ENCODE data around the gene PACSIN1.

The PACSIN1 gene

DNA sequence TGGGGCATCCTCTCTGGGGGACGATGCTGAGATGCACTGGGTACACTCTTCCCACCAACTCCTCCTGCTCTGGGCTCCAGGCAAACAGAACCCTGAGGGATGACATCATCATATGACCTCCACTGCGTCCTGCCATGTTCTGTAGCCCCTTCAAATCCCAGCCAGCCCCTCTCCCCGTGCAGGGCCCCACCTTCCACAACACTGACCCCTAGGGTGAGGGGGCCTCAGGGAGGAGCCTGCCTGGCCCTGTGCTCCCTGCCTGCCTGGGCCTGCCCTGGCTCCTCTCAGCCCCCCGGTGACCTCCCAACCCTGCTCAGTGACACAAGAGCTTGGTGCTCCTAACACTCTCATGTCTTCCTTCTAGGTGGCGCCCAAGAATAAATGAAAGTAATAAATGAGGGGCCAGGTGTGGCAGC lies 99.9 kb downstream of the PACSIN1 start:
- DNase-seq, result no peak

DNA sequence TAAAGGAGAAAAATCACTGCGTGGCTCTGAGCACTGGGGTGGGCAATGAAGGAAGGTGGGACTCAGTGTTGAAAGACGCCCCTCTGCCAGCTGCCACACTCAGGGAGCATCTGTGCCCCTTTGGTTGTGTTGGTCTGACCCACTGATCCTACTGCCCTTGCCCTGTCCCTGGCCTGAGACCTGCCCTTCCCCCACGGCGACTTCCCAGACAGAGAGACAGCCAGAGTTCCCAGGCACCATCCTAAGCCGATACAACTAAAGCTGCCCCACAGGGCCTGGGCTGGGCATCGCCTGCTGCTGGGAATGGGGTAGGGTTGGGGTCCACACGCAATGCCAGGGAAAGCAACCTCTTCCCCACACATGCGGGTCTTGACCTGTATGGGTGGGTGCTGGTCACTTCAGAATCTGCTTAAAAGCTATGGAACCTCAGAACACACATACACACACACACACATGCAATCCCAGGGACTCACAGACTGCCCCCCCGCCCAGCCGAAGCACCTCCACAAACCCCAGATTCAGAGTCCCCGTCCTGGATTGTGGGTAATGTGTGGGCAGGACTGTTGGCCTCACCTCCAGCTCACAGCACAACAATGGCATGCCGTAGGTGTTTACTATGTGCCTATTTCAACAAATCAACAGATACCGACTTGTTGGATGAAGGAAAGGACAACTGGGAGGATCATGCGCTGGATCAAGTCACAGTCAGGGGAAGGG lies 101.1 kb downstream of the PACSIN1 start:
- no peak for DNase-seq

DNA sequence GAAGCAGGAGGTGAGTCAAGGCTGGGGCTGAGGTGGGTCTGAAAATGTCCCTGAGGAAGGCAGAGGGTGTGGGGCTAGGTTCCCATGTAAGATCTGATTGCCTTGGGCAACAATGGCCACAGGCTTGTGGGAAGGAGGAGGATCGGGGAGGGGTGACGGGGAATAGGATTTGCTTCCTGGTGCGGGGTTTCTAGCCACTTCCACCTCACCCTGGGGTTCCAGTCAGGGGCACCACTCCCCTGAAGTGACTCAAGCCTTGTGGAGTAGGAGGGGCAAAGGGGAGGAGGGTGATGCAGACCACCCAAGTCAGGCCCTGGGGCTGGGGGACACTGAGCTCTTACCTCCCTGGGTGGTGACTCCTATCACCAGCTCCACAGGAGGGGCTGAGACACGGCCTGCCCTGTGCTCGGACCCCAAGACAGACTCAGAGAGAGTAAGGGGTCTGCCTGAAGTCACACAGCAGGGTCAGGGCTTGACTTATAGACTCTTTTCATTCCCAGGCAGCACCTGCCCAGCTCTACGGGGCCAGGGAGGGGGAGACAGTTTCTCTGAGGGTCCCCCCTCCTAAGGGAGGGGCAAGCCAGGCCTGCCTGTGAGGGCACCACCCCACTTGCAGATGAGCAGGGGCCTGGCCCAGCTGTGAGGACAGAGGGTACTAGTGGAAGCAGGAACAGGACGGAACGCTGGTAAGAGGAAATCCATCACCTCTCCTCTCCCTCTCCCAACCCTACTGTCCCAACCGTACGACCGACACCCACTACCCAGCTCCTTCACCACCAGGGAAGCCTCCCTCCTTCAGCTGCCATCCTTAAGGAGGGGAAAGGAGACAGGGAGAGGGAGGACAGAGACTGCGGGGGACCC lies 102.7 kb downstream of the PACSIN1 start:
- DNase-seq, result no peak

DNA sequence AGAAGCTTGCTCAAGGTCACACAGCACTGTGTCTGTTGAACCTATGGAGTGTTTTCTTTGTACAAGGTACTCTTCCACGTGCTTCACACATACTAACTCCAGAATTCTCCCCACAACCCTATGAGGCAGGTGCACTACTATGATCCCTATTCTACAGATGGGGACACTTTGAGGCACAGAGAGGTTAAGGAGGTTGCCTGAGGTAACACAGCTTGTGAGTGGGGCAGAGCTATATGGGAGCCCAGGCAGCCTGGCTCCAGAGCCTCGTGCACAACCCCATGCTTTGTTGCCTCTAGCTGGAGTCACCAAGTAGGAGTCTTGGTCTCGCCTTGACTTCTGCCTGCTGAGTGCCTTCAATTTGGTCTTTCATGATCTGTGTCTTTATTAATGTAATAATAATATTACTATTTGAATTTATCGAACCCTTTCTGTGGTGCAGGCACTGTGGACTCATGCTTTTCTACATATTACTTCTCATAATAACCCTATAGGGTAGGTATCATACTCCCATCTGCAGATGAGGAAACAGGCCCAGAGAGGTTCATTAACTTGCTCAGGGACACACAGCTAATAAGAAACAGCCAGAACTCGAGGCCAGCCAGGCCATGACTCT lies 103.6 kb downstream of the PACSIN1 start:
- no peak for DNase-seq

DNA sequence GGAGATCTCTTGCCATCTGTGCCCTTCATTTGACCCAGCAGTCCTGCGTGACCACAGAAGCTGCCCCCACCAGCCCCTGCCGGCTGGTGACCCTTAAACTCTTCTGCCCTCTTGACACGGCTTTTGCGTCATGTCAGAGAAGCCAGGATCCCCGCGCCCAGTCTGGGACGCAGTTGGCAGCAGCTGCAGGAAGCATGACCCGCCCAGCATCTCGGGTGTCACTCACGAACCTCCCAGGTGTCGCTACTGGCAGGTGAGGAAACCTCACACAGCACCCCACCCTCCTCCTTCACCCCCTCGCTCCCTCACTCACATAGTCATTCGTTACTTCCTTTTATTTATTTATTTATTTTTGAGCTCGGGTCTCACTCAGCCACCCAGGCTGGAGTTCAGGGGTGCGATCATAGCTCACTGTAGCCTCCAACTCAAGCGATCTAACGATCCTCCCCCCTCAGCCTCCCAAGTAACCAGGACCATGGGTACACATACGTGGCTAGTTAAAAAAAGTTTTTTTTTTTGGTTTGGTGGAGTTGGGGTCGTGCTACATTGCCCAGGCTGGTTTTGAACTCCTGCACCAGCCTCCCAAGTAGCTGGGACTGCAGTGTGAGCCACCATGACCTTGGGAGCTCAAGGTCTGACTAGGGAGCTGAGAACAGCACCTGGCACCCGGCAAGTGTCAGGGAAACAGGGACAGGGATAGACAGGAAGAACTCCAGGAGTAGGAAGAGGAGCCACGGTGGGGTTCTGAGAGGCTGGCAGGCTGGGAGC lies 104.4 kb downstream of the PACSIN1 start:
- DNase-seq, result no peak

DNA sequence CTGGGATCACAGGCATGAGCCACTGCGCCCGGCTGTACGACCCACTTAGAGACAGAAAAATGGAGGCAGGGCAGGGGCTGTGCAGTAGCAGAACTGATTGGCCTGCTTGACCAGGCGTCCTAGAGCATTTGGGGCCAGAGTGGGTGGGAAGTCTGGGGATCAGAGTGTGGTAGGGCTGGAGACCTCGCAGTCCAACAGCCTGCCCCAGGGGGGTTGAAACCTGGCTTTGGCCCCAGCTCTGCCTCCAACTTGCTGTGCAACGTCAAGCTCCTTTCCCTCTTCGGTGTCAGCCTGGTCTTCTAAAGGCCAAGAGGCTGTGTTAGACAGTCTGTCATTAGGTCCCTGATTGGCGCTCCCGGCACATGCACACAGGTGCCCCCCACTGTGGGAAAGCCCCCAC lies 105.5 kb downstream of the PACSIN1 start:
- no peak for DNase-seq

DNA sequence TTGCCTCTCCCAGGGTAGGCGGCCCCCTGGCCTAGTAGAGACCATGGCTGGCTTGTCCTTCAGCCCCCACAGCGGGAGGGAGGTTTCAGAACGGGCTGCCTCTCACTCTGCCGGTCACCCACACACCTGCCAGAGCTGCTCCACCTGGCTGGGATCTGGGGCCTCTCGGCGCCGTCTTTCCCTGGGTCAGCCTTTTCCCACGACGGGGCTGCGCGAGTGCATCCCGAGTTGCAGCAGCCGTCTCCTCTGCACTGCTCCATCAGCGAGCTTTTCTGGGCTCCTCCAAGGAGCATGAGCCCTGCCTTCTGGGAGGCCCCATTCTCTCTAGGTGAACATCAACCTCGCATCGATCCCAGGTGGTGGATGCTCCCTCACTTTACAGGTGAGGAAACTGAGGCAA lies 106.1 kb downstream of the PACSIN1 start:
- DNase-seq, result no peak

DNA sequence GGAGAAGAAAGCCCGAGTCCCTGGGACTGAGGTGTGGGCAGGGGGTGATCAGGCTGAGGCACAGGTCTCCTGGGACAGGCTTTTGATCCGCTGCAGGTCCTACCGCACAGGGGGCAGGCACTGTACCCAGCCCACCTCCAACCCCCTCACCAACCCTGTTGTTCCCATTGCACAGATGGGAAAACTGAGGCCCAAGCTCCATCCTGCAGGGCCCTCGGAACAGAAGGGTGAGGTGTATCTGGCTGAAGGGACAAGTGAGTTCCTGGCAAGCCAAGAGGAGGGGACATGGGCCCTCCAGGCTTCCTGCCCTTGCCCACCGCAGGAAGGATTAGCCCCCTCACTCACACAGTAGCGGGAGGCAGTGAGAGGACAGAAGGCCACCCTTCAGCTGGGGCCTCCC lies 106.7 kb downstream of the PACSIN1 start:
- no peak for DNase-seq

DNA sequence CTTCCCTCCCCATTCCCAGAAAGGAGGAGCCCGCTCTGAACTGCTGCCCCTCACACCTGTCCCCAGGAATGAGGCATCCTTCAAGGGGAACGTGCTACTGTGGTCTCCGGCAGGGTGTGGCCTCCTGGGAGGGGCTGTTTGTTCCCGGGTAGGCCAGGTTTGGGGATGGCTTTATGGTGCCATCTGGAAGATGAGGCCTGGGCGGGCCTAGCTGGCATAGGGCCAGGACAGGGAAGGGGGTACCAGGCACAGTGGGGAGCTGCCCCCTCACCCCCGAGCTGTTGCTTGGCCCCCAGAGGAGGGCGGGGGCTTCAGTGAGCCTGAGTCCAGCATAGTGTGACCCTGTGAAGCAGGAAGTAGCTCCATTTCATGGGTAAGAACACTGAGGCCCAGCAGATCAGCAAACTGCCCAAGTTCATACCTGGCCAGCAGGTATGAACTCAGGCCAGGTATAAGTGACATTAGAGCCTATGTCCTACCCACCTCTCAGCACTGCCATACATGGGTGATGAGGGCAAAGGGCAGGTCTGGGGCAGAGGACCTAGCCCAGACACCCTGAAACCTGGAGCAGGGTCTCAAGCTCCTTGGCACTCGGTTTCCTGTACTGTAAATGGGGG lies 107.8 kb downstream of the PACSIN1 start:
- DNase-seq, result no peak

DNA sequence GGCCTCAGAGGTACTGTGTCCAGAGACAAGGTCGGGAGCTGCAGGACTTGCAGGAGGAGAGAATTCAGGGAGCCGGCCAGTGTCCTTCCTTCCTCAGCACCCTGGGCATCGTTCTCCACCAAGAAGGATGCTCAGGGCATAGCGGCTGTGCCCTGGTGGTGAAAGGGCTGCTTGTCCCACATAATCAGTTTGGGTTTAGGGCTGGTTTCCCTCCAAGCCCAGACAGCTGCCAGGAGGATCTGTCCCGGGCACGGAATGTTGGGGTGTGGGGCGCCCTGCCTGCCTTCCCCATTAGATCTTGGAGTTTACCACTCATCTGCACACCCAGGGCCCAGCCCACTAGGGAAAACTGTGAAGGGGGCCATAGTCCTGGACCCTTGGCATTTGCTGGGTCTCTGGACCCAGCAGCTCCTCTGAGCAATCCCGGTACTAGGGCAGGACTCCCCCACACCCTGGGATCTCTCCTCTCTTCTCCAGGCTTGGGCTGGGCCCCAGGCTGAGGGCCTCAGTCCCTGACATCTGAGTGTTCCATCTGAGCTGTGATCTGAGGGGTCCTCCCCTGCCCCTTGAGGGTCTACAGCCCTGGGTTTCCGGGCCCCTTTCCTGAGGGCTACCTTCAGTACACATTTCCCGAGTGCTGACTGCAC lies 108.9 kb downstream of the PACSIN1 start:
- DNase-seq, result no peak

DNA sequence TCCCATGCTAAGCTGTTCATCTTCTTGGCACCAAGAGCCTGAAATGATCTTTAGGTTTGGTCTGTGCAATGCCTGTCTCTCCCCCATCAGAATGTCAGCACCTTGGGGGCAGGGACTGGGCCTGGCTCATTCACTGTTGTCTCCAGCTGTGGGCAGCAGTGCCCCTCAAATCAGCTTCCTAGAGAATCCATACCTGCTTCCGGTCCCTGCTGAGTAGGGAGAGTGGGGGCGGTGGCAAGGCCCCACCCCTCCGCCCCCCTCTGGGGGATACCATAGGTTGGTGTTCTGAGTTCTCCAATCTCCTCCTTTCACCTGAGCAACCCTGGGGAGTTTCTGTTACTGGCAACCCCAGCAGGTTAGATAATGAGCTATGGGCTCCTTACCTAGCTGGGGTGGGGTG lies 109.5 kb downstream of the PACSIN1 start:
- no peak for DNase-seq

DNA sequence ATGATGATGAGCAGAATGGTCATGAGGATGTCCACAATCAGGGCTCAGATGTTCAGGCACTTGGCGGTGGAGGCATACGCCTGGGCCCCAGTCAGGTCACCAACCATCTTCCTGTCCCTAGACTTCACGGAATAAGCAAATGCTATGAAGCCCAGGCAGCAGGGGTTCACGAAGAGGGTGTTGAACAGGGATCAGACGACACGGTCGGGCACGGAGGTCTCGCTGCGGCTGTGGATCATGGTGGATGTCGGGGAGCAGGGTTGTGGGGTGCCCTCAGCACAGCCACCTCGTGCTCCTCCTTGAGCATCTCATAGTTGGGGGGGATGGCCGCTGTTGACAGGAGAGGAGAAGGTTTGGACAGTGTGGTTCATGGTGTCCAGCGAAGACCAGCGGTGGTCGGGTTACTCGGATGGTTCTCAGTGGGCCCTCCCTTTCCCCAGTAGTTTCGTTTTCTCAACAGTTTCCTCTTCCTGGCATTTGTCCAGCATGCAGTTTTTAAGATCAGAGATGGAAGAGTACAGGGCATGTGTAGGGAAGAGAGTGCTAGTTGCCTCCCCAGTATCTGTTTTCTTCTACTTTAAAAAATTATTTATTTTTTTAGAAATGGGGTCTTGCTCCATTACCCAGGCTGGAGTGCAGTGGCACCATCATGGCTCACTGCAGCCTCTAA lies 110.5 kb downstream of the PACSIN1 start:
- DNase-seq, result no peak

DNA sequence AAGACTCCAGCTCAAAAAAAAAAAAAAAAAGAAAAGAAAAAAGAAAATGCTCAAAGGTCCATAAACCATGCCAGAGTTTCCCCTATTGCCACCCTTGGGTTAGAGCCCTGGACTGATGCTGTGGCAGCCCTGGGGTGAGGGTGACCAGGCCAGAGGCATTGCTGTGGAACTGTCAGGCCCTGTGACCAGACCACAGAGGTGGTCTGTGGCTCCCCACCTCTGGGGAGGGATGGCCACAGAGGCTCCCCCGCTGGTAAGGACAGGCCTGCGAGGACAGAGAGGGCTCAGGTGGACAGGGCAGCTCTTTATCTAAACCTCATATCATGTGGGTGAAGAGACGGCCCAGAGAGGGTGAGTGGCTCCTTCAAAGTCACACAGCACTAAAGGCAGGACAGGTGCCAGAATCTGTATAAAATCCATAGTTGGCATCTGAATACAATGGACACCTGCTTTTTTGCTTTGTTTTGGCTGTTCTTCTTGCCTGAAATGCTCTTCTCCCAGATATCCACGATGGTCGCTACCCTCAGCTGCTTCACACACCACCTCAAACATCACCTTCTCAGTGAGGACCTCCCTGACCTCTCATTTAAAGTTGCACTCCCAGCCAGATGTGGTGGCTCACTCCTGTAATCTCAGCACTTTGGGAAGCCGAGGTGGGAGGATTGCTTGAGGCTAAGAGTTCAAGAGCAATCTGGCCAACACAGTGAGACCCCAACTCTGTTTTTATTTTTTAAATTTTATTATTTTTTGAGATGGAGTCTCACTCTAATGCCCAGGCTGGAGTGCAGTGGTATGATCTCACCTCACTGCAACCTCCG lies 112.8 kb downstream of the PACSIN1 start:
- no peak for DNase-seq

DNA sequence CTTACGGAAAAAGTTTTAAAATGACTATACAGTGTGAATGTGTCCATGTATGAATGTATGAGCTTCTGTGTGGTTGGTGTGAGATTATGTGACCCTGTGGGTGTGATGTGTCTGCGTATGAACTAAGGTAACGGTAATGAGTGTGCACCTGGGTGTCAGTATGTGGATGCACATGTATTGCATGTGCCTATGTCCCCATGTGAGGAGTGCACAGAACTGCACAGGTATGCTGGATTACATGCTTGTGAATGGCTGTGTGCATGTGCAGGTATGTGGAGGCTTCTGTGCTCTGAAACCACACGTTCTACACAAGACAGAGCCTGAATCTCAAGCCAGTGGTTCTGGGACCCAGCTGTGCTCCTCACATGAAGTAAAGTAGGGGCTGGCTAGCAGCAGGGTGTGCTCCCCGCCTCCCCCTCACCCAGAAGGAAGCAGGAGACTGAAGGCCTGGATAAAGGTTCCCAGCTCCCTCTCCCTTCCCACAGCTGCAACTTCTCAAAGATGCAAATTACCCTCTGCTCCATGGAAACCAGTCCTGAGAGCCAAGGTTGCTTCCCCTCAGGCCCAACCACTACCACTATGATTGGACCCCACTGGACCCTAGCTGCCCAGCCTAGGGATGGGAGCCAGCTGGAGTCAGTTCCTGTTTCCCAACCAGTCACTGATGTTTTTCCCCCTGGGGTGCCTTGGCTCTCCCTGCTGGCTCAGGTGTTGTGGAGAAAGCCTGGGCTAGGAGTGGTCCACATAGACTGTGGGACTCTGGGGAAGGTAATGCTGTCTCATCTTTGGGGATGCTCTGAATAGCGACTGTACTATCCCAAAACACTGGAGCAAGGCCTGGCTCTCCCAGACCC lies 115.1 kb downstream of the PACSIN1 start:
- DNase-seq, result no peak

DNA sequence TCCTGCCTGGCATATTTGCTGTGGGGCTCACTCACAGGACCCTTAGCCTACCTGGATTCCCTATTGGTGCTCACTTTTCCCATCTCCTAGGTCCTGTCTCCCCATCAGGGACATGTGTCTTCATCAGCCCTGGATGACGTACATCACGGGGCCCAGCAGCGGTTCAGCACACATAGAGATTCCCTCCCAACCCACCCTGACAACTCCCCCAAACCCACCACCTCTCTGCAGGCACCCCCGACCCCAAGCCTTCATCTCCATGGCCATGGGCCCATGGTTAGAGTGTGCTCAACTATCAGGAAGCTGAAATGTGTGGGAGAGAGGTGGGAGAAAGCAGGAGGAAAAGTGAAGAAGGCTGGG lies 115.7 kb downstream of the PACSIN1 start:
- no peak for DNase-seq

DNA sequence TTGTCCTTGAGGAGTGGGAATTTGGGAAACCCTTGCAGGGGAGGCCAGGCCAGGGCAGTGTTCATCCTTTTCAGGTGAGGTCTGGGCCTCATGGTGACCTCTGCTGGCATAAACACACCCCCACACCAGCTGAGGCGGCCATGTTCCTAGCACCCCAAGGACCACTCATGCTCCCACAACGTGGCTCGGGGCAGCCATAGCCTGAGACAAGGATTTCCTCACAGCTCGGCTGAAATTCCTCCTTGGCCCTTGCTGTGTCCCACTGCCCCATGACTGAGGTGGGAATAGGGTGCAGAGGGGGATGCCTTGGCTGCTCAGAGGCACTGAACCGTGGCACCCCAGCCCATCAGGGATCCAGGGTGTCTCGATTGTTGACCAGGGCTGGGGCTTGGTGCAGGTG lies 117.6 kb downstream of the PACSIN1 start:
- peak; percentile 10 for DNase-seq

DNA sequence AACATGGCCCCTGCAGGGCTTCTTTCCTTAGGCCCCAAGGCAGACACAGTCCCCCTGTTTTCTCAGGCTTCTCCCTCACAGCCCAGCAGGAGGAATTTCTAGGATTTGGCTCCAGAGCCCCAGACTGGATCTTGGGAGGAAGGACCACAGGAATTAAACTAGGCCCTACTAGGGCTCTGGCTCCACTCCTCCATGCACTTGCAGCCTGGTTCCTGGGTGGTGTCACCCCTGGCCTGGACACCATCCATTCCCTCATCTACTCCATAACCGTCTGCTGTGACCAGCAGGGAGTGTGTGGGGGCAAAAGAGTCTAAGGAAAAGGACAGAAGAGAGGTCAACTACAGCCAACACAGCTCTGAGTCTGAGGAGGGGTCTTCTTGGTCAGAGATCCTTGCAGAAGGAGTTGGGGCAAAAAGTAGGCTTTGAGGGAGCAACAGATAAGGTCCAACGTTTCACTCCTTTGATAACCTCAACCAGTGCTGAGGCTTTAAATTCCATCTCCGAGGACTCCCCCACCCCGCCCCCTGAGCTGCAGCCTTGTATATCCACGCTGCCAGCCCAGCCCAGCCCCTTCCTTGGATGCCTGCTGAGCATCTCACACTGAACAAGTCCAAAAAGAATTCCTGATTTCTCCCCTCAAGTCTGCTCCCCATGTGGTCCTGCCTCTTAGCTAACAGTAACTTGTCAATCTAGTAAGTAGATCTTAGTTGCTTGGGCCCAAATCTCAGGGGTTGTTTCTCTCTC lies 118.2 kb downstream of the PACSIN1 start:
- no peak for DNase-seq

DNA sequence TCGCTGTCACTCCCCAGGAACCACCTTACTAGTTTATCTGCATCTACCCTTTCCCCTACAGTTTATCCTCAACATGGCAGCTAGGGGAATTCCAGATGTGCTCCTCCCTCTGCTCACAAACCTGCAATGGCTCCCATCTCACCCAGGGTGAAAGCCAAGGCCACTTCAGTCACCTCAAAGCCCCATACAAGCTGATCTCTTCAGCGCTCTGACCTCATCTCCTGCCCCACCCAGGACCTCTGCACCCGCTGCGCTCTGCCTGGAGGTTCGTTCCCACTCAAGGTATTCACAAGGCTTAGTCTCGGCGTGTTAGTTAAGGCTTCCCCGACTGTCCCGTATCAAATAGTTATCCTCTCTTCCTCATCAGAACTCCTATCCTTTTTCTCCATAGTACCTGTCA lies 118.8 kb downstream of the PACSIN1 start:
- DNase-seq, result no peak
